NCI-H510A (cell line): ENCODE measurements around the gene KIAA1671.

Experiments used
- DNase-seq: peaks from one replicate; lab custom pipeline; 2025; lab: John Stamatoyannopoulos, UW

Gene KIAA1671

GRCh38 chr22:25146307-25146706 is 193.8 kb downstream of the KIAA1671 start:
- no peak for DNase-seq

GRCh38 chr22:25146906-25147641 is 194.6 kb downstream of the KIAA1671 start:
- no peak for DNase-seq

- no peak for DNase-seq
Observed at GRCh38 chr22:25147642-25147928, 195.1 kb downstream of the KIAA1671 start.

- no peak for DNase-seq
Observed at GRCh38 chr22:25148149-25148691, 195.7 kb downstream of the KIAA1671 start.

- DNase-seq: no peak
Observed at GRCh38 chr22:25149014-25149413, 196.5 kb downstream of the KIAA1671 start.

GRCh38 chr22:25153961-25154666 is 201.6 kb downstream of the KIAA1671 start:
- no peak for DNase-seq

DNA sequence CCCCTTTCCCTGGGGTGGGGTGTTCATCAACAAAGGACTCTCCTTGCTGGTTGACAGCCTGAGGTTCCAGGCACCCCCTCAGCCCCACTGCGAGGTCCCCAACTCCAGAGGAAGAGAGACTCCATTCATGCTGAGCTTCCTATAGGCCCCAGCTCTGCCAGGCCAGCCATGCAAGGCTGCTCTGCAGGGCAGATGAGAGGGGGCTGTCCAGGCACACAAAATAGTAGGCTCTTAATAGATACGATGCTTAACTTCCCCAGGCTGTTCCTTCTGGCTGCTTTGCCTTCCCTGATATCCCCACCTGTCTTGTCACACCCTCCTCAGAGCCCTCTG is 202.1 kb downstream of the KIAA1671 start:
- DNase-seq: no peak

DNA sequence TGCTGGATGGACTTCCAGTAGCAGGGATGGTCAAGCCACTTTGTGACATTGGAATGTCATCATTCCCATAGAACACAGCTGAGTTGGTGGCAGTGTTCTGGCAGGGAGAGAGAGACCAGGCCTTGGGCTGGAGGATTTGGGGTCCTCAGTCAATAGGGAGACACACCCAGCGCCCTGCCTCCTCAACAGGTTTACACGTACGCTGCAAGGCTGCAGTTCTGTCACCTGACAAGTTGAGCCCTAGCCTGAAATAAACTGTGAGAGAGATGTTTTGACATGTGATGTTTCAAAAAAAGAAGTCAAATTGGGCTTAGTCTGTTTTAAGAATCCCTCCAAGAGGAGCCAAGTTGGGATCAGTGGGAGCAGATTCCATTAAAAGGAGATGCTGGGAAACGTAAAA is 204.2 kb downstream of the KIAA1671 start:
- DNase-seq: no peak

DNA sequence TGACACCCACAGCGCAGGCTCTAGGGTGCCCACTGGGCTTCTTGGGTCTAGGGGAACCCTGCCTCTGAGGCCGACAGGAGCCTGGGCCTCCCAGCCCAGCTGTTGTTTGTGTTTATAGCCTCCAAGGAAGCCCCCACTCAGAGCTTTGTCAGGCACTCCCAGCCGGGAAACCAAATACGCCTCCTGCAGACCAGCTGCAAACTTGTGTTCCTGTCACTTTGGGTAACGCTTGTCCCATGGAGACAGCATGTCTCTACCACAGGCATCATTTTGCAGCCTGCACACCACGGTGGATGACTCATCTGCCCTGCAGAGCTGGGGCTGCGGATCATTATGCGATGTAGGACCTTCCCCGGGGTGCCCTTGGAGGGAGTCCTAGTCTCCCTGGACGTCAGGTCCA is 206.5 kb downstream of the KIAA1671 start:
- no peak for DNase-seq

- no peak for DNase-seq
Observed at GRCh38 chr22:25160120-25160996, 207.8 kb downstream of the KIAA1671 start.

DNA sequence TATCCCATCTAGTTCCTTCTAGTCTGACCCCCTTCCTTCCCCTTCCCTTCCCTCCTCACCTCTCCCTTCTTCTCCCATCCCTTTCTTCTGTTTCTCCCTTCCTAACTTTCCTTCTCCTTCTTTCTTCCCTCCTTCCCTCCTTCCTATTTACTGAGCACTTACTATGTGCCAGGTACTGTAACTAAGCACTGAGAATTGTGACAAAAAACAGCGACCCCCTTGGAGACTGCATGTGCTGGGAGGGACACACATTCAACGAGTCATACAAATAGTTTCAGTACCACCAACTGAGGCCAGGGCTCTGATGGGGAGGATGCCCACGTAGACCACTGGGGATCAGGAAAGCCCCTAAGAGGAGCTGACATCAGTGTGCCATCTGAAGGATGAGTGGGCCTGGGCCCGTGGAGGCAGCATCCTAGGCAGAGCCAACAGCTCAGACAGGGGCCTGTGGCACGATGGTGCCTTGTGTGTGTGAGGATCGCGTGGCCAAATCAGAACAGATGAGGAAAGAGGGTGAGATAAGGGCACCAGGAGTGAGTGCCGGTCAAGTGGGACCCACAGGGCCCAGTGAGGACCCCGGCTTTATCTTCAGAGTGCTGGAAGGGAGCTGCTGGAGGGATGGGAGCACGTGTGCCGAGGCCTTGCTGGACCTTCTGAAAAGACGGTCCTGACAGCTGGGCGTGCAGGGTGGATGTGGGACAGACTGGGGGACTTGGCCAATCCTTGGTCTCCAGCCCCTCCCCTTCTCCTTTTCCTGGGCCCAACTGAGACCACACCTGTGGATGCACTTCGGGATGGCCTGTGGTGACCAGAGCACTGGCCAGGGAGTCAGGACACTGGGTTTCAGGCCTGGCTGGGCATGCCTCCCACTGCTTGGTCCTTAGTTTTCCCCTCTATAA is 208.8 kb downstream of the KIAA1671 start:
- DNase-seq: no peak

GRCh38 chr22:25161916-25162530 is 209.5 kb downstream of the KIAA1671 start:
- DNase-seq: no peak

DNA sequence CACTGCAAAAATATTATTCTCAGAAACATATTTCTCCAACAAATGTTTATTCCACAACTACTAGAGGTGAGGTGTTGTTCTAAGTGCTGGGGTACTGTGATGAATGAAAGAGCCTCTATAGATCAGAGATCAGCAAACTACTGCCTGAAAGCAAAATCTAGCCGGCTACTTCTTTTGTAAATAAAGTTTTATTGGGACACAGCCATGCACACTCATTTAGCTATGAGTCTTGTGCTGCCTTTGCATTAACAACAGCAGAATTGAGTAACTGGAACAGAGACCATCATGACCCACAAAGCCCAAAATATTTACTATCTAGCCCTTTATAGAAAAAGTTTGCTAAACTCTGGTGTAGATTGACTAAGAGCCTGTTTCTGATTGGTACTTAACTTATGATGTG is 210.0 kb downstream of the KIAA1671 start:
- DNase-seq: no peak

GRCh38 chr22:25165785-25166184 is 213.3 kb downstream of the KIAA1671 start:
- DNase-seq: no peak

DNA sequence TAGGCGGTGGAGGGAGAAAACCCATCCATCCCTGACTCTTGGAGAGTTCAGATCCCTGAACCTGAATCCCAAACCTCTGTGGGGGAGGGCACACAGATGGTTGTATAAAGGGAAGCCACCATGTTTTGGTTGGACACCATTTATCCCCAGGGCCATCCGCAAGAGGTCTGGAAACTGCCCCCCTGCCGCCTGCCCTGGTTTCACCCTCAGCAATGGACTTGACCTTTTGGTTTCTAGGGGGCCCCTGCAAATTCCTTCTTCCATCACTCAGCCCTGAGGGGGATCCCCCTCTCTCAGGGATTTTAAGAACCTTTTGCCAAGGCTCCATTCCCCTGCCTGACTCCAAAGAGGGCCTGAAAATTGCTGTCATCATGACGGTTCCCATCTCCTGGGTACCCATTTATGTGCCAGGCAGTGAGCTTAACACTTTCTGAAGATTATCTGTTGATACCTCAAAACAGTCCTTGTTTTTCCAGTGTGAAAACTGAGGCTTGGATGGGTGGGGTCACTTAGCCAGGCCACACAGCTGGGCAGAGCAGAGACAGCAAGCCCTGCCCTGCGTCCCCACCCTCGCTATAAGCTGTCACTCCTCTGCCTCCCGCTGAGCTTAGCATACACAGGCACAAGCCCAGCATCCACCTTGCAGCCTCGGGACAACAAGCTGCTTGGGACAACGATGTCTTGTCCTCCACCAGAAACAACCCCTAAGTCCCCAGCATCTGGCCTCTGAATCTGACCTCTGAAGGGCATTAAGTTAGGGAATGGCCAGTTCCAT is 213.9 kb downstream of the KIAA1671 start:
- DNase-seq: no peak

GRCh38 chr22:25167082-25167481 is 214.6 kb downstream of the KIAA1671 start:
- DNase-seq: no peak

DNA sequence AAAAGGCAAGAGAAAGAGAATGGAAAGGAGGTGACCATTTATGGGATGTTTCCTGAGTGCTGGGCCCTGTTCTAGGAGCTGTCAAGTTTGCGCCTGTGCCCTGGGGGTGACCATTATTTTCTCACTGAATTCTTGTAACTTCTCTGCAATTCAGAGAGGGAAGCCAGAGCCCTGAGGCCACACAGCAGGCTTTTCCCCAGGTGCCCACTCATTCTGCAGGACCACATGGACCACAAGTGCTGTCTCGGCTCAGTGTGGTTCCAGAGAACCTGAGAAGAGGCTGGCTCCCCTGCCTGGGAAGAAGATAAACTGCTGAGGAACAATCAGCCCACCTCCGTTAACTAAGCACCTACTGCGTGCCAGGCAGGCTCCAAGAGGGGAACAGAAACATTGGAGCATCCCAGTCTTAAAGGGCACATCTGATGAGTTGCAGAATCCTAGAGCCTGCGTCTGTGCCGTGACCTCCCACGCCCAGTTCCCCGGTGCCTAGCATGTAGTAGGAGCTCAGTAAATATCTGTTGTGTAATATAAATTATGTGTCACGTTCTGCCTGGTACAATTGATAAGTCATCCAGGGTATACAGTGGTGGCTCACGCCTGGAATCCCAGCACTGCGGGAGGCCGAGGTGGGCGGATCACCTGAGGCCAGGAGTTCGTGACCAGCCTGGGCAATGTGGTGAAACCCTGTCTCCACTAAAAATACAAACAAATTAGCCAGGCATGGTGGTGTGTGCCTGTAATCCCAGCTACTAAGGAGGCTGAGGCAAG is 215.5 kb downstream of the KIAA1671 start:
- no peak for DNase-seq

- DNase-seq: no peak
Observed at GRCh38 chr22:25169278-25170031, 216.9 kb downstream of the KIAA1671 start.

DNA sequence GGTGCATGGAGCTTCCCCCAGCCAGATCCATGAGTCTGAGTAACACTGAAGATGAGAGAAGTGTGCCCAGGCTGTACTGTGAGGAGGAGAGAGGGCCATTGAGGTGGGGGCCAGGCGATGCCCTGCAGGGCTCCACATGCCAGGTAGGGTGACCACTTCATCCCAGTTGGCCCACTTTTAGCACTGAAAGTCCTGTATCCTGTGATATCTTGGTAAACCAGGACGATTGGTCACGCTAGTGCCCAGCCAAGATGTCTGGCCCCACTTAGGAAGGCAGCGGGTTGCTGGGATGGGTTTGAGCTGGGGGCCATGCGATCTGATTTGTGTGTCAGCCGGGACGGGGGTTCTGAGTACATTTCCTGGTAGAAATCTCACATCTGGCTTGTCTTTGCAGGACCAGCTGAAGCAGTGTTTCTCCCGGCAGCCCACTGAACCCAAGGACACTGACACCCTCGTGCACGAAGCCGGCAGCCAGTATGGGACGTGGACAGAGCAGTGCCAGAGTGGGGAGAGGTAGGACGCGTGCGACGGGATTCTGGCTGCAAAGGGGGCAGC is 218.0 kb downstream of the KIAA1671 start:
- DNase-seq: no peak
